GM18499 (cell line): ENCODE results near the gene KIF7.

Experiments
- ATAC-seq: cut with Tn5 transposase; IDR thresholded peaks from one replicate; pipeline ENCODE4 v1.9.1; 2021; ENCODE audit warnings: moderate number of reproducible peaks; ENCODE audit not compliant: insufficient read depth, unreplicated experiment

KIF7 gene

GRCh38 chr15:89652131-89652530 lies 3.1 kb downstream of the KIF7 start:
- no peak for ATAC-seq

GRCh38 chr15:89649716-89650115 lies 5.6 kb downstream of the KIF7 start:
- no peak for ATAC-seq

GRCh38 chr15:89649013-89649625 lies 6.1 kb downstream of the KIF7 start:
- no peak for ATAC-seq

GRCh38 chr15:89648106-89649012 lies 6.9 kb downstream of the KIF7 start:
- ATAC-seq: no peak

- ATAC-seq: no peak
Observed at GRCh38 chr15:89647191-89647851, 7.9 kb downstream of the KIF7 start.

- no peak for ATAC-seq
Observed at GRCh38 chr15:89646416-89647141, 8.7 kb downstream of the KIF7 start.

GRCh38 chr15:89645680-89646079 lies 9.6 kb downstream of the KIF7 start:
- ATAC-seq: no peak

- no peak for ATAC-seq
Observed at GRCh38 chr15:89642106-89642505, 13.2 kb downstream of the KIF7 start.

- no peak for ATAC-seq
Observed at GRCh38 chr15:89641053-89641452, 14.2 kb downstream of the KIF7 start.

GRCh38 chr15:89640245-89640644 lies 15.0 kb downstream of the KIF7 start:
- ATAC-seq: no peak

- no peak for ATAC-seq
Observed at GRCh38 chr15:89633585-89633984, 21.7 kb downstream of the KIF7 start.

GRCh38 chr15:89632563-89633430 lies 22.5 kb downstream of the KIF7 start:
- ATAC-seq: no peak

GRCh38 chr15:89631902-89632264 lies 23.4 kb downstream of the KIF7 start:
- ATAC-seq: no peak

GRCh38 chr15:89630974-89631901 lies 24.0 kb downstream of the KIF7 start:
- ATAC-seq: no peak

- ATAC-seq: no peak
Observed at GRCh38 chr15:89630260-89630659, 25.0 kb downstream of the KIF7 start.

- ATAC-seq: no peak
Observed at GRCh38 chr15:89629829-89630228, 25.4 kb downstream of the KIF7 start.

GRCh38 chr15:89628806-89629715 lies 26.2 kb downstream of the KIF7 start:
- ATAC-seq: no peak

GRCh38 chr15:89628301-89628700 lies 27.0 kb downstream of the KIF7 start:
- ATAC-seq: no peak
